Ovary (tissue), 10 donors: ENCODE data around the gene ZNF285. TPM values are rescaled to one million over a fixed set of nuclear protein-coding genes. Genes with fewer than 3 reads are reported as not detected.

Experiments used
- DNase-seq, 5 donors: peaks; one replicate each; pipeline ENCODE4 v3.0.0-alpha.2; 2019 to 2020
- H3K27ac ChIP-seq, 2 donors: fragments of 200-600 bp; one replicate each; pipeline versions ENCODE4 v1.5.1 to v1.8.0; 2019 to 2022
- H3K27me3 ChIP-seq: fragments of 200-600 bp; one replicate; pipeline ENCODE4 v1.8.0; 2022
- H3K36me3 ChIP-seq: fragments of 200-600 bp; sonication (generic); one replicate; pipeline ENCODE4 v1.5.1; 2019
- H3K4me1 ChIP-seq: one replicate; pipeline ENCODE4 v1.8.1; 2013; ENCODE audit warnings: mild to moderate bottlenecking, moderate library complexity; ENCODE audit not compliant: insufficient read depth
- H3K4me3 ChIP-seq: fragments of 200-600 bp; sonication (generic); one replicate; pipeline ENCODE4 v1.5.1; 2017
- H3K9me3 ChIP-seq, 2 donors: fragments of 200-600 bp in 1 of 2; sonication (generic) in 1 of 2; one replicate each; pipeline versions ENCODE4 v1.5.1 to v1.8.1; 2013 to 2019; ENCODE audit warnings: mild to moderate bottlenecking in 1 of 2, moderate library complexity in 1 of 2
- CTCF ChIP-seq, 3 donors: fragments of 450-650 bp in 2 of 3; fragments of 200-600 bp in 1 of 3; IDR thresholded peaks; one replicate each; pipeline versions ENCODE4 v1.5.1 to v1.8.0; 2016 to 2022; ENCODE audit warnings: antibody characterized with exemption in 3 of 3, mild to moderate bottlenecking in 1 of 3
- EP300 ChIP-seq: sonication (generic); formaldehyde crosslinking; IDR thresholded peaks from one replicate; pipeline ENCODE4 v1.6.1; 2017; ENCODE audit warnings: antibody characterized with exemption
- POLR2A ChIP-seq: fragments of 450-650 bp; IDR thresholded peaks from one replicate; pipeline ENCODE4 v1.6.1; 2017; ENCODE audit warnings: antibody characterized with exemption, mild to moderate bottlenecking, moderate library complexity
- WGBS, 3 donors: extraction: QIAGEN DNeasy Blood & Tissue Kit in 1 of 3; methylation state at CpG; one replicate each; pipeline versions ENCODE4 v1.1.5 to v1.1.7; 2013 to 2017; 5-methylcytosine and 5-hydroxymethylcytosine counted together
- intact Hi-C, 4 donors: fragments of 100-400 bp; cut with DNase I; formaldehyde crosslinking; loops; one replicate each; pipeline versions ENCODE4 v1.11.0 to v1.15.1; 2022 to 2023
- long read RNA-seq, 3 donors: library from polyadenylated mRNA in 2 of 3; unstranded in 2 of 3; transcript quantifications; one replicate each; pipeline ENCODE4 v2.0.0 and lab custom pipeline, GENCODE V29; 2021 to 2026
- polyA plus RNA-seq, 2 donors: library from polyadenylated mRNA; stranded (reverse); fragments of 200-250 nt in 1 of 2; fragments of 350-450 nt in 1 of 2; fragmentation: Illumina TruSeq in 1 of 2; extraction: RNeasy Lipid Tissue Mini Kit (QIAGEN cat#74804) in 1 of 2; gene quantifications; one replicate each; pipeline ENCODE4 v1.2.3, GENCODE V29; 2013 to 2014
- total RNA-seq, 7 donors: library from RNA; depleted of rRNA in 2 of 7; stranded (reverse); fragments of >200 nt in 2 of 7; fragmentation: NEBNext Ultra II Directional in 3 of 7; extraction: Animal tissue kit (Norgen Biotek cat#: 25700) in 3 of 7; gene quantifications; one replicate each; pipeline versions ENCODE4 v1.1.0 to v1.2.4, GENCODE V29; 2016 to 2023
- donor health status: DM: no; HTN: no; CAD: no; lungs with moderate emphysema.
- donor health status: DM: no; HTN: no; CAD: no.
- donor health status: Bipolar disorder and iron deficiency.
- donor health status: DM: yes; HTN: yes; CAD: no.
- donor health status: DM: no; HTN: no; CAD: no.
- donor health status: DM: yes; HTN: yes; CAD: no.

Gene ZNF285
- total RNA-seq (10 to 100 TPM in 1 of 7 donors, 1 to 10 TPM in 6; 2.6 to 11.2 (median 6.8) TPM), polyA plus RNA-seq (1 to 10 TPM; 3.3 to 9.1 TPM)
- long read RNA-seq, donor 1, full-length matches to known transcripts = 6 of 16 reads
- long read RNA-seq, donor 1, partial matches to known transcripts = 0 of 16 reads
- long read RNA-seq, donor 1, other reads (novel, unspliced or antisense) = 10 of 16 reads
- long read RNA-seq, donor 2, full-length matches to known transcripts = 1 of 1 reads
- long read RNA-seq, donor 2, partial matches to known transcripts = 0 of 1 reads
- long read RNA-seq, donor 2, other reads (novel, unspliced or antisense) = 0 of 1 reads
- long read RNA-seq, donor 3, full-length matches to known transcripts = 5 of 8 reads
- long read RNA-seq, donor 3, partial matches to known transcripts = 0 of 8 reads
- long read RNA-seq, donor 3, other reads (novel, unspliced or antisense) = 3 of 8 reads

GRCh38 chr19:44401139-44402115 lies at the start of gene ZNF285:
TSS of gene ZNF285 (minus strand) at chr19:44401608. CDS start at chr19:44397213, 4,395 bp downstream.
- H3K27ac ChIP-seq = no peak within 1 kb of the TSS
- H3K27me3 ChIP-seq = no peaks in the 10 kb centered on the region
- 5 to 6% (median 5%) methylated on average over 43 of the region's 43 CpGs for WGBS, 3 donors
- H3K4me1 ChIP-seq = peaks cover 2% of the 10 kb centered on the region
- DNase-seq = peak; percentile 91 to 94 (median 92)
- intact Hi-C loops = no loop called here
- no peaks in the 10 kb centered on the region for H3K36me3 ChIP-seq
- peaks cover 0 to 3% of the 10 kb centered on the region in 2 donors for H3K9me3 ChIP-seq
- peak within 1 kb of the TSS; percentile 49 for H3K4me3 ChIP-seq
- TF ChIP-seq POLR2A (peak; percentile 8), EP300 (no peak)

- H3K27me3 ChIP-seq = no peaks in the 10 kb centered on the region
- H3K4me1 ChIP-seq = peaks cover 2% of the 10 kb centered on the region
- H3K36me3 ChIP-seq = no peaks in the 10 kb centered on the region
- intact Hi-C loops = no loop called here
- 2 to 6% (median 2%) methylated on average over 45 of the region's 45 CpGs for WGBS, 3 donors
- TF ChIP-seq POLR2A = no peak
- no peak for TF ChIP-seq EP300
- TF ChIP-seq CTCF (IDR thresholded peaks at IDR 0.05) = no peak
- H3K9me3 ChIP-seq = peaks cover 0 to 32% of the 10 kb centered on the region in 2 donors
- H3K27ac ChIP-seq = no peak within 1 kb of the TSS
- peak within 1 kb of the TSS; percentile 50 for H3K4me3 ChIP-seq
- DNase-seq = peak; percentile 81 to 85 (median 83)
These were observed 46.7 kb upstream of the ZNF285 start, which contains the start of gene ZNF229 for GRCh38 chr19:44447916-44448674. TSS of gene ZNF229 (minus strand) at chr19:44448472. CDS start at chr19:44442847, 5,625 bp downstream.

GRCh38 chr19:44438441-44438840 lies 37.0 kb upstream of the ZNF285 start:
- Histone ChIP-seq H3K36me3 (no peaks in the 10 kb centered on the region), H3K9me3 (peaks cover 0 to 36% of the 10 kb centered on the region in 2 donors), H3K4me3 (no peak overlapping the region), H3K27me3 (no peaks in the 10 kb centered on the region), H3K27ac (no peak overlapping the region), H3K4me1 (no peaks in the 10 kb centered on the region)
- WGBS, 3 donors = 89 to 97% (median 94%) methylated on average over 3 of the region's 3 CpGs
- intact Hi-C loops = loop anchor here in 1 of 4 donors (10.0 kb wide), 1 partner anchor 54 kb away; no protein-coding TSS in a partner anchor
- TF ChIP-seq POLR2A (no peak), CTCF (IDR thresholded peaks at IDR 0.05) (no peak), EP300 (no peak)
- no peak for DNase-seq

GRCh38 chr19:44435441-44435840 lies 34.0 kb upstream of the ZNF285 start:
- Histone ChIP-seq H3K4me1 (no peaks in the 10 kb centered on the region), H3K36me3 (no peaks in the 10 kb centered on the region), H3K4me3 (no peak overlapping the region), H3K9me3 (peaks cover 5 to 47% of the 10 kb centered on the region in 2 donors), H3K27ac (no peak overlapping the region), H3K27me3 (no peaks in the 10 kb centered on the region)
- intact Hi-C loops = loop anchor here in 1 of 4 donors (10.0 kb wide), 1 partner anchor 51 kb away; no protein-coding TSS in a partner anchor
- no peak for TF ChIP-seq CTCF (IDR thresholded peaks at IDR 0.05)
- TF ChIP-seq POLR2A = no peak
- no peak for TF ChIP-seq EP300
- DNase-seq = no peak
- WGBS, 3 donors = 95 to 97% (median 96%) methylated on average over 2 of the region's 2 CpGs
